Effector memory CD4-positive, alpha-beta T cell (primary cell): ENCODE measurements around the gene HEXB.

Source experiments
- DNase-seq, 3 donors: peaks; one replicate each; pipeline ENCODE4 v3.0.0-alpha.2; 2020
- H3K27ac ChIP-seq: 2 replicates; pipeline ENCODE4 v1.7.0; 2013; ENCODE audit warnings: mild to moderate bottlenecking, low read length, moderate library complexity; ENCODE audit not compliant: insufficient read depth, poor library complexity, severe bottlenecking
- H3K27me3 ChIP-seq: replicated peaks from 2 replicates; pipeline ENCODE4 v1.7.0; 2013; ENCODE audit warnings: mild to moderate bottlenecking, low read length; ENCODE audit not compliant: insufficient read depth, control insufficient read depth, poor library complexity, severe bottlenecking
- H3K36me3 ChIP-seq: 2 replicates; pipeline ENCODE4 v1.7.0; 2013; ENCODE audit warnings: mild to moderate bottlenecking, low read length, moderate library complexity; ENCODE audit not compliant: control insufficient read depth, insufficient read depth
- H3K4me1 ChIP-seq: 2 replicates; pipeline ENCODE4 v1.7.0; 2013; ENCODE audit warnings: low read length, mild to moderate bottlenecking; ENCODE audit not compliant: control insufficient read depth, insufficient read depth, poor library complexity, severe bottlenecking
- H3K4me3 ChIP-seq: 2 replicates; pipeline ENCODE4 v1.7.0; 2013; ENCODE audit warnings: low read length, low read depth, mild to moderate bottlenecking; ENCODE audit not compliant: insufficient read depth, poor library complexity, severe bottlenecking
- H3K9me3 ChIP-seq: 2 replicates; pipeline ENCODE4 v1.7.0; 2013; ENCODE audit warnings: mild to moderate bottlenecking, low read length, moderate library complexity; ENCODE audit not compliant: control insufficient read depth

Gene HEXB

GRCh38 chr5:74766418-74766848, 81.4 kb downstream of the HEXB start:
- Histone ChIP-seq H3K9me3 (no peaks in the 10 kb centered on the region), H3K27ac (peak overlapping the region; percentile 74), H3K4me3 (peak overlapping the region; percentile 94), H3K27me3 (no peaks in the 10 kb centered on the region), H3K4me1 (peaks cover 21% of the 10 kb centered on the region), H3K36me3 (peaks cover 22% of the 10 kb centered on the region)
- DNase-seq: peak in 1 of 3 donors; percentile 5

DNA sequence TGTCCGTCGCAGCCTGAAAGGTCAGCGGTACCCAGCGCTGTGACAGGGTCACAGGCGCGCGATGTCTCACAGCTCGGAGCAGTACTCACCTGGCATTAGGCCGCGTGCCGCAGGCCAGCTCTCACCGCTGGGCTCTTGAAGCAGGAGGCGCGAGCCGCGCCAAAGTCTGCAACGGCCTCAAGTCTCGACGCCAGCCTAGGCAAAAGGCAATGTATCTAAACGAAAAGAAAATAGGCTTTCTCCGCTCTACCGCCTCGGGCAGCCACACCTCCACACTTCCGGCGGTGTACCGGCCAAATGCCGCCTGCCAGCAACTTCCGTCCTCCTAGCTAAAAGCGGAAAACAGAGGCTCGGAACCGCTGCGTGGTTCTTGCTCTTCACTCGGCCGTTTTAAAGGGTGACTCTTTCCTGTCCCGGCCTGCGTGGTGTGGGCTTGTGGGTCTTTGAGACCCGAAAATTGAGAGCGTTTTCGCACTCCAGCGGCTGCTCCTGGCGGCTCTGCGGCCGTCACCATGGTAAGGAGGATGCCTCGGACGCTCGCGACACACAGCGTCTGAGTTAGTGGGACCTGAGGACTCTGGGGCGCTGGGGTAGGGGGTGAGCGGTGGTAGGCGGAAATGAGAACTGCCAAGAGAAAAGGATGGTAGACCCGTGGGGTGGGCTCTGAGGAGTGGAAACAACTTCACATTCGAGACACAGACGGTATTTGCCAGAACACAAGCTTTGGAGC, 82.0 kb downstream of the HEXB start, which contains the start of the genes GFM2 and NSA2:
Gene GFM2 (minus strand): TSS at position 269 of the 730 bp plus-strand sequence. CDS start 3,375 bp downstream, outside the sequence.
Gene NSA2 (plus strand): TSS at position 401 of the 730 bp plus-strand sequence. CDS start 112 bp downstream, at position 513.
- Histone ChIP-seq H3K4me3 (peak within 1 kb of the TSS; percentile 94), H3K4me1 (peaks cover 21% of the 10 kb centered on the region), H3K27me3 (no peaks in the 10 kb centered on the region), H3K9me3 (no peaks in the 10 kb centered on the region), H3K36me3 (peaks cover 22% of the 10 kb centered on the region), H3K27ac (peak within 1 kb of the TSS; percentile 74)
- peak; percentile 82 to 90 (median 86) for DNase-seq

DNA sequence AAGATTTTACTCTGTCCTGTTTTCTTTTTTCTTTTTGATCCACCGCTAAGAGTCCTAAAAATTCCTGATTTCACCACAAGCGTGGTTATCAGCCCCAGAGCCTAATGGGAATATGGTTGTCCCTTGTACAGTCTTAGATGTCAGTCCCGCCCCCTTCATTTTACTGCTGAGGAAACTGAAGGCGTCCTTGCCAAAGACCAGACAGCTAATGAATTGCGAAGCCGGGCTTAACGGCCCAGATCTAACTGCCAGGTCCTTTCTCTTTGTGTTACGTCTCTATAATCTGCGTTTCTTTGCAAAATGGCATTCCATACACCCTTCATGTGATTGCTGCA, 82.5 kb downstream of the HEXB start:
- Histone ChIP-seq H3K27me3 (no peaks in the 10 kb centered on the region), H3K4me3 (peak overlapping the region; percentile 94), H3K36me3 (peaks cover 20% of the 10 kb centered on the region), H3K4me1 (peaks cover 21% of the 10 kb centered on the region), H3K9me3 (no peaks in the 10 kb centered on the region), H3K27ac (peak overlapping the region; percentile 74)
- no peak for DNase-seq
